ENCODE measurements around the gene GYG2.
"Not testable (repeated sequence)": the region's sequence is repeated elsewhere in the genome, so short reads cannot be mapped to it uniquely, and the experiment has no call there.

Gene GYG2

DNA sequence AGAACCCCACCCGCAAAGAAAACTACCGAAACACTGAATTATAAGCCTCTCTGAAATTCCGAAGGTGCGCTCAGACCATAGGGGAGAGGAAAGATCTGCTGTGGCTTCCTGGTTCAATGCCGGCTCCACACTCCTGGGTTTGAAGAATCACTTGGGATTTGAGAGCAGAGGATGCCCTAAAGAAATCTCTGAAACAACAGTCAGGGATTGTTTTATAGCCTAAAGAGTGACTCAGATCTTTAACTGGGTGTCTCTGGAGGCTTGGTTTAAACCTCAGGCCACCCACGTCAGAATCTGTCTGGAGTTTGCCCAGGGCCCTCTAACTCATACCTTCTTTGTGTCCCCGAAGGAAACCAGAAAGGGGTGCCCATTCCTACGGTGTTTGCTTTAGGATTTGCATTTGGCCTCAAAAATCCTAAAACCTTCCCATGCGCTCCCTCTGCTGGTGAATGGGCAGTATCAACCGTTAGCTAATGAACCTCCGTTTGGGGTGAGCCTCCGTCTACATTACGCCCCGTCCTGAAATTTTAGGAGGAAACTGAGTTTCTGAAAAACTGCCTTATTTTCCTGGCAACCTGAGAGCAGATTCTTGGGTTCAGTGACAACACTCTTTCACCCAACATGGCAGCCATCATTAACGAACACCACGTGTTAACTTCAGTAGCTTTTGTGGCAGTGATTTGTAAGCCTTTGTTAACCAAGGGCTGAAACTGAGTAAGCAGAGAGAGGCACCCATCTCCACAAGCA is 16.4 kb upstream of the GYG2 start:
- DNase-seq (ENCODE audit: low read depth, low spot score): not testable (repeated sequence)

DNA sequence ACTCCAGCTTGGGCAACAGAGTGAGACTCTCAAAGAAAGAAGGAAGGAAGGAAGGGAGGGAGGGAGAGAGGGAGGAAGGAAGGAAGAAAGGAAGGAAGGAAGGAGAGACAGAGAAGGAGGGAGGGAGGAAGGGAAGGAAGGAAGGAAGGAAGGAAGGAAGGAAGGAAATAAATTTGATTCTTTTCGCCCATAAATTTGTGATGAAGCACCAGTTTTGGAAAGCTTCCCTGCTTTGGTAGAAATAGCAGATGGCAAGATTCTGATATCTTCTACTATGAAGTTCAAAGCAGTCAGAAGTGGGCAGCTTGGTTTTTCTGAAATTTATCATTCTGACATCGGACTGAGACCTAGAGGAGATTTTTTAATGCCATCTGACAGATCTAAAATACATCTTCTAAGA is 11.7 kb upstream of the GYG2 start:
- Histone ChIP-seq H3K27ac (ENCODE audit: low read length) (no peak overlapping the region), H3K4me1 (ENCODE audit: control insufficient read depth, insufficient read depth, low read length) (no peaks in the 10 kb centered on the region)
- no CpG with 5 or more reads among the region's 2 CpGs for WGBS (ENCODE audit: insufficient coverage, insufficient read length)

More for the DNA sequence above, 16.4 kb upstream of the GYG2 start:
- not testable (repeated sequence) for H3K27ac ChIP-seq (ENCODE audit: low read length); H3K4me1 ChIP-seq (ENCODE audit: control insufficient read depth, insufficient read depth, low read length); H3K27me3 ChIP-seq (ENCODE audit: control insufficient read depth, insufficient read depth, low read length); H3K9me3 ChIP-seq (ENCODE audit: control insufficient read depth, insufficient read depth, low read length); H3K36me3 ChIP-seq (ENCODE audit: control insufficient read depth, insufficient read depth, low read length); H3K4me3 ChIP-seq (ENCODE audit: low read length)
- no CpG with 5 or more reads among the region's 16 CpGs for whole genome bisulfite sequencing (ENCODE audit: insufficient coverage, insufficient read length)

DNA sequence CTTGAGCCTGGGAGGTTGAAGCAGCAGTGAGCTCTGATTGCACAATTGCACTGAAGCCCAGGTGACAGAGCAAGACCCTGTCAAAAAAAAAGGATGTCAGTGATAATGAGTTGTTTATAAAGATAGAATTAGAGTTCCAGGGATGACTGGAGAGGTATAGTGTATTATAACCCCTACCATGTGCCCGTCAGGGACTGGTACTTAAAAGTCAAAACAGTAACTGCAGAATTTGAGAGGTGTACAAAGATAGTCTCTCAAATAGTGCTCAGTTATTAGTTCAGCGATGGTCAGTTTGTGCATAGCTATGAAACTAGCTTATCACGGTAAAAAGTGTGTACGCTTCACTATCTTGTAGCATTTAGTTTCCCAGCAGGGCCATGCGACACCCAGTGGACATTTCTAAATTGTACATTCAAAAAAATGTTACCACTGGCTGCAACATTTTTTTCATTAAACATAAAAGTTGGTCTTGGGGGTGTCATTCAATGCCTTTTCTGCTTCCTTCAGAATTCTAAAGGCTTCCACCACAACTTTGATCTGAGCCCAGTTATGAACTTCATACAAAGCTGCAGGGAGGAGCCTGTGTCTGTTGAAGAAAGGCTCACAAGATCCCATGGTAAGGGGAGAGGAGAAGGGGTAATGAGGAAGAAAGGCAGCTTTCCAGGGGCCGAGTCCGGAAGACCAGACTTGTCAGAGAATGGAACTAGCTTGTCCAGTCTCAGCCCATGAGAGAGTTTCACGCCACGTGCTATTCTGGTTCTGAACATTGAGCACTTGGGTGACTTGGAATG is 9.2 kb upstream of the GYG2 start:
- no peak for DNase-seq (ENCODE audit: low read depth, low spot score)
- H3K36me3 ChIP-seq (ENCODE audit: control insufficient read depth, insufficient read depth, low read length): no peaks in the 10 kb centered on the region
- H3K4me1 ChIP-seq (ENCODE audit: control insufficient read depth, insufficient read depth, low read length): no peaks in the 10 kb centered on the region
- no peak overlapping the region for H3K27ac ChIP-seq (ENCODE audit: low read length)
- no peaks in the 10 kb centered on the region for H3K27me3 ChIP-seq (ENCODE audit: control insufficient read depth, insufficient read depth, low read length)
- no peak overlapping the region for H3K4me3 ChIP-seq (ENCODE audit: low read length)
- no peaks in the 10 kb centered on the region for H3K9me3 ChIP-seq (ENCODE audit: control insufficient read depth, insufficient read depth, low read length)
- no CpG with 5 or more reads among the region's 9 CpGs for WGBS (ENCODE audit: insufficient coverage, insufficient read length)

More for the DNA sequence above, 11.7 kb upstream of the GYG2 start:
- Histone ChIP-seq H3K27me3 (ENCODE audit: control insufficient read depth, insufficient read depth, low read length) (no peaks in the 10 kb centered on the region), H3K9me3 (ENCODE audit: control insufficient read depth, insufficient read depth, low read length) (no peaks in the 10 kb centered on the region), H3K4me3 (ENCODE audit: low read length) (no peak overlapping the region), H3K36me3 (ENCODE audit: control insufficient read depth, insufficient read depth, low read length) (no peaks in the 10 kb centered on the region)
- no peak for DNase-seq (ENCODE audit: low read depth, low spot score)

DNA sequence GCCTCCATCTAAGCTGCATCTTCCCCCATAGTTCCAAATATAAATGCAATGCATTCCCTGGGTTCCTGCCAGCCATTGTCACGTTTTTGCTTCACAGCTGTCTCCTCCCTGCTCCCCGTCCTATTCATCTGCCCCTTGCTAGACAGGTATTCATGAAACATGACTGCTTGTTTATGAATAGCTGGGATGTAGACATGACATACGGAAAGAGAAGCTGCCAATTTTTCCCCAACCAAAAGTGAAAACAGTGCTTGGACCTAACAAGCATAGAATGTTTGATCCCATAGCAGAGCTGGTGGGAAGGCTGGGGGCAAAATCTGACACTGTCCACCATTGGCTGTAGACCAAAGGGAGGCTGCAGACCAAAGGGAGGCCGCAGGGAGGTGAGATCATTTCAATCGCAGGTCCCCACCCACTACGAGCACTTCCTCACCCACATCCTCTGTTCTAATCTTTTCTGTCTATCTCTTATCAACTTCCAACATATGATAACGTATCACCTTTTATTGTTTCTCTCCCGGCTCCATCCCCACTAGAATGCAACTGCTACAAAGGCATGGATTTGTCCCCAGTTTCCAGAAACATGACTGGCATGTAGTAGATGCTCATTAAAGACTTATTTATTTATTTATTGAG is 8.5 kb upstream of the GYG2 start:
- no CpG with 5 or more reads among the region's 8 CpGs for WGBS (ENCODE audit: insufficient coverage, insufficient read length)
- H3K27me3 ChIP-seq (ENCODE audit: control insufficient read depth, insufficient read depth, low read length): no peaks in the 10 kb centered on the region
- H3K36me3 ChIP-seq (ENCODE audit: control insufficient read depth, insufficient read depth, low read length): no peaks in the 10 kb centered on the region
- H3K4me1 ChIP-seq (ENCODE audit: control insufficient read depth, insufficient read depth, low read length): no peaks in the 10 kb centered on the region
- DNase-seq (ENCODE audit: low read depth, low spot score): no peak
- H3K27ac ChIP-seq (ENCODE audit: low read length): no peak overlapping the region
- no peak overlapping the region for H3K4me3 ChIP-seq (ENCODE audit: low read length)
- H3K9me3 ChIP-seq (ENCODE audit: control insufficient read depth, insufficient read depth, low read length): no peaks in the 10 kb centered on the region

DNA sequence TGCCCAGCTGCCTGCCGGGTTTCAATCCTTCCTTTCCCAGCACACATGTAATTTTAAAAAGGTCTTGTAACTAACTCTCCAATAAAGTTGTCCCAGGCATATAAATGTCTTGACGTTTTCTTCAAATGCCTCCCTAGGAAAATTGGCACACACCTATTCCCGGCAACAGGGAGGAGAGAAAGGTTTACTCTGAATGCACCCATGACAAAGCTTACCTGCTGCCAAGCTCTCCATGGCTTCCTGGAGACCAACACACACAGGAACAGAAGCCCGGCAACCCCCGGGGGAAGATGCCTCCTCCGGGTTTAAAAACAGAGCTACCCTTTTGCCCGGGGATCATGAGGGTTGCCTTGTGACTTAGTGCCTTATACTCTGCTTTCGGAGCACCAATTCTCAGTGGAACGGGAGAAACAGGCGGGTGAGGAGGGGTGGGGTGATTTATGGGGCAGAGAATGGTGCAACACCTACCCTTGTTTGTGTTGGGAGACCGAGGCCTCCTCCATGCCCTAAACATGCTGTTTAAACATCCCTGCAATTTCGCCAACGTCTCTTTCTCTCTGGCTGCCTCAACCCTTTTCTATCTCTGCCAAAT is 4.8 kb upstream of the GYG2 start:
- H3K36me3 ChIP-seq (ENCODE audit: control insufficient read depth, insufficient read depth, low read length): no peaks in the 10 kb centered on the region
- H3K4me3 ChIP-seq (ENCODE audit: low read length): no peak overlapping the region
- H3K9me3 ChIP-seq (ENCODE audit: control insufficient read depth, insufficient read depth, low read length): no peaks in the 10 kb centered on the region
- WGBS (ENCODE audit: insufficient coverage, insufficient read length): no CpG with 5 or more reads among the region's 13 CpGs
- H3K4me1 ChIP-seq (ENCODE audit: control insufficient read depth, insufficient read depth, low read length): peaks cover 2% of the 10 kb centered on the region; the same call in 1 of the 2 replicates
- no peak overlapping the region for H3K27ac ChIP-seq (ENCODE audit: low read length)
- no peak for DNase-seq (ENCODE audit: low read depth, low spot score)
- no peaks in the 10 kb centered on the region for H3K27me3 ChIP-seq (ENCODE audit: control insufficient read depth, insufficient read depth, low read length)

DNA sequence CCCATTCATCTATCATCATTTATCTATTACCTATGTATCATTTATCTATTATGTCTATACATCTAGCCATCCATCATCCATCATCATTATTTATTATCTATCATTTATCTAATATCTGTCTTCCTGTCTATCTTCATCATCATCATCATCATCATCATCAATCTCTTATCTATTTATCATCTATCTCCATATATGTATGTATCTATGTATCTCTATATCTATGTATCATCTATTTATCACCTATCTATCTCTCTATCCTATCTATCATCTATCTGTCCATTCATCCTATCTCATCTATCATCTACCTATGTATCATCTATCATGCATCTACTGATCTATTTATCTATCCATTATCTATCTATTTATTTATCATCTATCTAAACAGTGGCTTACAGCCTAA is 3.8 kb upstream of the GYG2 start:
- H3K36me3 ChIP-seq (ENCODE audit: control insufficient read depth, insufficient read depth, low read length): no peaks in the 10 kb centered on the region
- H3K4me1 ChIP-seq (ENCODE audit: control insufficient read depth, insufficient read depth, low read length): peaks cover 3% of the 10 kb centered on the region; the same call in 1 of the 2 replicates
- H3K27me3 ChIP-seq (ENCODE audit: control insufficient read depth, insufficient read depth, low read length): no peaks in the 10 kb centered on the region
- no peak overlapping the region for H3K27ac ChIP-seq (ENCODE audit: low read length)
- no peaks in the 10 kb centered on the region for H3K9me3 ChIP-seq (ENCODE audit: control insufficient read depth, insufficient read depth, low read length)
- no peak overlapping the region for H3K4me3 ChIP-seq (ENCODE audit: low read length)
- DNase-seq (ENCODE audit: low read depth, low spot score): no peak

DNA sequence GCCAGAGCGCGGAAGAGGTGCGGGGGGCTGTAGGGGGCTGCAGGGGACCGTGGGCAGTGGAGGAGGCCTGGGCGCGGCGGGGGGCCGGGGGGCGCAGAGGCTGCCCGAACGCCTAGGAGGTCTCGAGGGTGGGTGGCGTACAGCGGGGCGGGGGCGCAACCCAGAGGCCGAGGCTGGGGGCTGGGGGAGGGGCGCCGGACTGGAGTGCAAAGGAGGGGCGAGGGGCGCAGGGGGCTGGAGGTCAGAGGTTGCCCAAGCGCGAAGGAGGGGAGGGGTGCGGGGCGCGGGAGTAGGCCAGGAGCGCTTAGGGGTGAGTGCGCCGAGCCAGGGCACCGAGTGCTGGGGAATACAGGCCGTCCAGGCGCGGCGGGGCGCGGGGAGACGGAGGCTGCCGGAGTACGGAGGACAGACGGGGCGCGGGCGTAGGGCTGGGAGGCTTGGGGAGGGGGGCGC is 255 bp downstream of the GYG2 start:
- H3K27ac ChIP-seq (ENCODE audit: low read length): no peak overlapping the region

DNA sequence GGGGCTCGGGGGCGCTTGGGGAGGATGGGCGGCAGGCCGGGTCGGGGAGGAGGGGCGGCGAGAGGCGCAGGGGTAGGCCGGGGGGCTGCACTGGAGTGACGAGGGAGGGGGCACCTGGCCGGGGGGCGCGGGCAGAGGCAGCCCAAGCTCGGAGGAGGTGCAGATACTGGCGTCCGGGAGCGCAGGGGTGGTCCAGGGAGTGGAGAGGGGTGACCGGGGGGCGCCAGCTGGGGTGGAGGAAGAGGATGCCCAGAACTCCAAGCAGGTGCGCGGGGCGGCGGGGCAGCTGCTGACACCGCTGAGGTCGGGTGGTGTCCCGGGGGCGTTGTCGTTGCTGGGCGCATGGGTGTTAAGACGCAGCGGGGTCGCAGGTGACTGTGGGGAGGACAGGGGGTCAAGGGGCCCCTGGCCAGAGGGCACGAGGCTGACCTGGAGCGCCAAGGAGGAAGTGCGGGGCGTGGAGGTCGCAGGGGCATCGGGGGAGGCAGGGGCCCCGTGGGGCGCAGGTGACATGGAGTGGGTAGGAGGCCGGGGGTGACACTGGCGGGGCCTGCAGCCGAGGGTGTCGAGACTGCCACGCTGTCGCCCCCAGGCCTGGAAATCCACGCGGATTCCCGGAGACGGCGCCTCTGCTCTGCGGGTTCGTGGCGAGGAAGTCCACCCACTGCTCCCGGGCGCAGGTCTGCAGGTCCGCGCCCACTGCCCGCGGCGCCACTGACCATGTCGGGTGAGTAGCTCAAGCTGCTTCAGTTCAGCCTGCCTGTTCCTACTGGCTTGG is 928 bp downstream of the GYG2 start:
- no peak for DNase-seq (ENCODE audit: low read depth, low spot score)
- H3K4me1 ChIP-seq (ENCODE audit: control insufficient read depth, insufficient read depth, low read length): peaks cover 3% of the 10 kb centered on the region; the same call in 1 of the 2 replicates
- H3K36me3 ChIP-seq (ENCODE audit: control insufficient read depth, insufficient read depth, low read length): no peaks in the 10 kb centered on the region
- no peaks in the 10 kb centered on the region for H3K27me3 ChIP-seq (ENCODE audit: control insufficient read depth, insufficient read depth, low read length)
- peak overlapping the region; percentile 79 for H3K4me3 ChIP-seq (ENCODE audit: low read length)
- no peaks in the 10 kb centered on the region for H3K9me3 ChIP-seq (ENCODE audit: control insufficient read depth, insufficient read depth, low read length)
- H3K27ac ChIP-seq (ENCODE audit: low read length): no peak overlapping the region
- no CpG with 5 or more reads among the region's 62 CpGs for WGBS (ENCODE audit: insufficient coverage, insufficient read length)

More for the DNA sequence above, 255 bp downstream of the GYG2 start:
- H3K4me3 ChIP-seq (ENCODE audit: low read length): peak overlapping the region; percentile 79; the same call in 1 of the 2 replicates
- no peaks in the 10 kb centered on the region for H3K27me3 ChIP-seq (ENCODE audit: control insufficient read depth, insufficient read depth, low read length)
- DNase-seq (ENCODE audit: low read depth, low spot score): no peak
- H3K4me1 ChIP-seq (ENCODE audit: control insufficient read depth, insufficient read depth, low read length): peaks cover 3% of the 10 kb centered on the region; the same call in 1 of the 2 replicates
- no peaks in the 10 kb centered on the region for H3K36me3 ChIP-seq (ENCODE audit: control insufficient read depth, insufficient read depth, low read length)
- no CpG with 5 or more reads among the region's 44 CpGs for WGBS (ENCODE audit: insufficient coverage, insufficient read length)
- no peaks in the 10 kb centered on the region for H3K9me3 ChIP-seq (ENCODE audit: control insufficient read depth, insufficient read depth, low read length)

DNA sequence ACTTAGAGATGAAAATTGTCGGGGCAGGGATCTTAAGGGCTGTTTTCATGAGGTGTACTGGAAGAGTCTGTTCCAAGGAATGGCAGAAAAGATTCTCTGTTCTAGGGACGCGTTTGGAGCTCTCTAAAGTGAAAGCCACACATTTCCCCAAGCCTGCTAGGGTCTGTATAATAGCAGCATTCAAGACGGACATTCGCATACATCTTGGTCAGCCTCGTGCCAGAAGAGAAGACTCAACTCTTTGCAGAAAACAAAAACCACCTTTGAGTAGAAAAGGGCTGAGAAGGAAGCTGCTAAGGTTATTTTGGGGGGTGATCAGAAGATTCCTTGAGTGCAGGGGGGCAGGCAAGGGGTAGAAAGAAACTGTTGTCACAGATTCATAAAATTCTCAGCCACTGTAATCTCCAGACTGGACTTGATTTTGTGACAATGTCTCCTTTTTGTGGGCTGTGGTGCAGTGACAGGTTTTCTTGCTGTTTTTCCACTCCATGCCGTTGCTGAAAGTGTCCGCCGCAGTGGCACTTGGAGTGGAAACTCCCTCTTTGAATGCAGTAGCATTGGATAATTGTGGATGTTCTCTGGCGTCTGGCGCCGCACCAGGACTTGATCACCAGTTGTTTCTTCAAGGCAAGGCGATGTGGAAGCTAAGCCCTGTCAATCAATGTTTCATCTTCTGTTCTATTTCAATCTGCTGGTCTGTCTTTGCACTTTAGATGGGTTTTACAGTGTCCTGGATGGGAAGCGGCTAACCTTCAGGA is 2.9 kb downstream of the GYG2 start:
- Histone ChIP-seq H3K27me3 (ENCODE audit: control insufficient read depth, insufficient read depth, low read length) (no peaks in the 10 kb centered on the region), H3K36me3 (ENCODE audit: control insufficient read depth, insufficient read depth, low read length) (no peaks in the 10 kb centered on the region), H3K27ac (ENCODE audit: low read length) (no peak overlapping the region), H3K4me1 (ENCODE audit: control insufficient read depth, insufficient read depth, low read length) (peaks cover 3% of the 10 kb centered on the region; the same call in 1 of the 2 replicates), H3K9me3 (ENCODE audit: control insufficient read depth, insufficient read depth, low read length) (no peaks in the 10 kb centered on the region), H3K4me3 (ENCODE audit: low read length) (no peak overlapping the region)
- WGBS (ENCODE audit: insufficient coverage, insufficient read length): no CpG with 5 or more reads among the region's 14 CpGs
- DNase-seq (ENCODE audit: low read depth, low spot score): no peak
